Spleen (tissue), 11 donors: ENCODE data around the gene BACH2. TPM values are rescaled to one million over a fixed set of nuclear protein-coding genes. Genes with fewer than 3 reads are reported as not detected.
A peak's percentile ranks its signal among the peaks of the same experiment; 100 is the strongest.

ENCODE experiments used
- DNase-seq: peaks from one replicate; pipeline ENCODE4 v3.0.0-alpha.2; 2020
- H3K27ac ChIP-seq, 8 donors: fragments of 200-600 bp; sonication (generic) in 7 of 8; 1 replicate in 4 of 8; 2 replicates in 4 of 8; pipeline versions ENCODE4 v1.5.0 to v1.8.0; 2016 to 2021; ENCODE audit warnings: inconsistent platforms in 4 of 8, mild to moderate bottlenecking in 4 of 8, moderate library complexity in 1 of 8
- H3K27me3 ChIP-seq, 7 donors: fragments of 200-600 bp; sonication (generic) in 6 of 7; replicated peaks in 1 of 7; 1 replicate in 4 of 7; 2 replicates in 3 of 7; pipeline versions ENCODE4 v1.5.0 to v1.8.0; 2016 to 2021; ENCODE audit warnings: inconsistent platforms in 3 of 7, mild to moderate bottlenecking in 1 of 7
- H3K36me3 ChIP-seq, 6 donors: fragments of 200-600 bp; sonication (generic) in 5 of 6; 1 replicate in 4 of 6; 2 replicates in 2 of 6; pipeline versions ENCODE4 v1.5.0 to v1.8.0; 2016 to 2021; ENCODE audit warnings: inconsistent platforms in 2 of 6
- H3K4me1 ChIP-seq, 6 donors: fragments of 200-600 bp; sonication (generic) in 5 of 6; 1 replicate in 3 of 6; 2 replicates in 3 of 6; pipeline versions ENCODE4 v1.5.0 to v1.8.0; 2016 to 2021; ENCODE audit warnings: inconsistent platforms in 3 of 6
- H3K4me3 ChIP-seq, 8 donors: fragments of 200-600 bp; sonication (generic) in 7 of 8; 1 replicate in 4 of 8; 2 replicates in 4 of 8; pipeline versions ENCODE4 v1.5.0 to v1.8.0; 2016 to 2021; ENCODE audit warnings: inconsistent platforms in 4 of 8, mild to moderate bottlenecking in 4 of 8, moderate library complexity in 2 of 8
- H3K9me3 ChIP-seq, 8 donors: fragments of 200-600 bp; sonication (generic) in 7 of 8; 1 replicate in 4 of 8; 2 replicates in 4 of 8; pipeline versions ENCODE4 v1.5.0 to v1.8.0; 2016 to 2021; ENCODE audit warnings: inconsistent platforms in 4 of 8
- CTCF ChIP-seq, 11 experiments: fragments of 200-600 bp in 7 of 11; fragments of 450-650 bp in 4 of 11; sonication (generic) in 4 of 11; IDR thresholded peaks in 8 of 11; conservative IDR thresholded peaks in 3 of 11; 1 replicate in 7 of 11; 2 replicates in 4 of 11; pipeline versions ENCODE4 v1.4.0 to v1.8.0; 2016 to 2021; ENCODE audit warnings: antibody characterized with exemption in 11 of 11, inconsistent platforms in 4 of 11, mild to moderate bottlenecking in 1 of 11
- POLR2A ChIP-seq, 3 donors: fragments of 450-650 bp; IDR thresholded peaks; one replicate each; pipeline ENCODE4 v1.5.1; 2017; ENCODE audit warnings: antibody characterized with exemption in 3 of 3, mild to moderate bottlenecking in 1 of 3
- POLR2AphosphoS5 ChIP-seq, 3 donors: sonication (generic); formaldehyde crosslinking; IDR thresholded peaks; one replicate each; pipeline ENCODE4 v1.5.1; 2017; ENCODE audit warnings: antibody characterized with exemption in 3 of 3
- WGBS, 5 donors: extraction: QIAGEN DNeasy Blood & Tissue Kit in 3 of 5; methylation state at CpG; one replicate each; pipeline versions ENCODE4 v1.1.5 to v1.1.7; 2013 to 2018; 5-methylcytosine and 5-hydroxymethylcytosine counted together
- intact Hi-C: fragments of 100-400 bp; cut with DNase I; formaldehyde crosslinking; loops from one replicate; pipeline ENCODE4 v1.15.0; 2023; ENCODE audit warnings: low total_unique reads
- polyA plus RNA-seq, 3 donors: library from polyadenylated mRNA; stranded (reverse); fragments of 200-250 nt; gene quantifications; one replicate each; pipeline ENCODE4 v1.2.1, GENCODE V29; 2013
- total RNA-seq, 7 donors: library from RNA; depleted of rRNA in 3 of 7; stranded (reverse); fragments of >200 nt in 3 of 7; fragmentation: NEBNext Ultra II Directional in 4 of 7; extraction: Animal tissue kit (Norgen Biotek cat#: 25700) in 4 of 7; gene quantifications; one replicate each; pipeline versions ENCODE4 v1.1.0 to v1.2.1, GENCODE V29; 2016 to 2021
- donor health status: healthy with polysubstance abuse.
- donor health status: DM: no; HTN: no; CAD: no; lungs with moderate emphysema.
- donor health status: DM: no; HTN: no; CAD: no.
- donor health status: Bipolar disorder and iron deficiency.
- donor health status: healthy.
- donor health status: DM: no; HTN: no; CAD: no.
- donor health status: DM: yes; HTN: yes; CAD: no.

Gene BACH2
- total and polyA plus RNA-seq, 10 donors = 3.0 to 53.8 (median 32.3) TPM

- TF ChIP-seq POLR2AphosphoS5 (IDR thresholded peaks at IDR 0.05) (peak in 1 of 3 donors; percentile 61), POLR2A (IDR thresholded peaks at IDR 0.05) (no peak)
- no peaks in the 10 kb centered on the region for H3K9me3 ChIP-seq
- intact Hi-C loops = no loop called here
- no peak overlapping the region for H3K4me3 ChIP-seq
- H3K4me1 ChIP-seq = peaks cover 0 to 57% (median 28%) of the 10 kb centered on the region in 6 donors
- H3K27ac ChIP-seq = peak overlapping the region in 3 of 8 donors; percentile 19 to 34 (median 27)
- no peak for DNase-seq
- no peaks in the 10 kb centered on the region for H3K36me3 ChIP-seq
- WGBS, 5 donors = 58 to 68% (median 65%) methylated on average over 3 of the region's 3 CpGs
- no peaks in the 10 kb centered on the region for H3K27me3 ChIP-seq
Measured at GRCh38 chr6:90095788-90096187, 200.9 kb downstream of the BACH2 start.

- intact Hi-C loops = no loop called here
Measured at GRCh38 chr6:90095145-90095544, 201.5 kb downstream of the BACH2 start.

GRCh38 chr6:90093558-90094073 is 203.0 kb downstream of the BACH2 start:
- TF ChIP-seq POLR2AphosphoS5 (IDR thresholded peaks at IDR 0.05) = no peak
- no peak for TF ChIP-seq POLR2A (IDR thresholded peaks at IDR 0.05)
- no peak for TF ChIP-seq CTCF (IDR thresholded peaks at IDR 0.05 in 8 of 11, conservative IDR thresholded peaks at IDR 0.05 in 3 of 11)
- no peaks in the 10 kb centered on the region for H3K9me3 ChIP-seq
- H3K27ac ChIP-seq = no peak overlapping the region
- WGBS, 5 donors = 63 to 84% (median 75%) methylated on average over 3 of the region's 3 CpGs
- H3K27me3 ChIP-seq = no peaks in the 10 kb centered on the region
- no peak overlapping the region for H3K4me3 ChIP-seq
- peaks cover 0 to 38% (median 26%) of the 10 kb centered on the region in 6 donors for H3K4me1 ChIP-seq
- peaks cover 0 to 6% (median 0%) of the 10 kb centered on the region in 6 donors for H3K36me3 ChIP-seq
- no peak for DNase-seq
- intact Hi-C loops = no loop called here

More at GRCh38 chr6:90095145-90095544, 201.5 kb downstream of the BACH2 start:
- Histone ChIP-seq H3K4me1 (peaks cover 0 to 54% (median 28%) of the 10 kb centered on the region in 6 donors), H3K27me3 (no peaks in the 10 kb centered on the region), H3K4me3 (no peak overlapping the region), H3K36me3 (no peaks in the 10 kb centered on the region), H3K9me3 (no peaks in the 10 kb centered on the region), H3K27ac (peak overlapping the region in 2 of 8 donors; percentile 27 to 34)
- 64 to 83% (median 78%) methylated on average over 2 of the region's 2 CpGs for WGBS, 5 donors
- no peak for TF ChIP-seq CTCF (IDR thresholded peaks at IDR 0.05 in 8 of 11, conservative IDR thresholded peaks at IDR 0.05 in 3 of 11)
- no peak for TF ChIP-seq POLR2A (IDR thresholded peaks at IDR 0.05)
- TF ChIP-seq POLR2AphosphoS5 (IDR thresholded peaks at IDR 0.05) = no peak
- DNase-seq = no peak

GRCh38 chr6:90090866-90091265 is 205.8 kb downstream of the BACH2 start:
- Histone ChIP-seq H3K9me3 (no peaks in the 10 kb centered on the region), H3K27ac (no peak overlapping the region), H3K27me3 (no peaks in the 10 kb centered on the region), H3K4me1 (peaks cover 0 to 23% (median 2%) of the 10 kb centered on the region in 6 donors), H3K36me3 (peaks cover 0 to 24% (median 0%) of the 10 kb centered on the region in 6 donors), H3K4me3 (no peak overlapping the region)
- 91 to 93% (median 92%) methylated on average over 2 of the region's 2 CpGs for WGBS, 5 donors
- TF ChIP-seq POLR2A (IDR thresholded peaks at IDR 0.05) (no peak), CTCF (IDR thresholded peaks at IDR 0.05 in 8 of 11, conservative IDR thresholded peaks at IDR 0.05 in 3 of 11) (no peak), POLR2AphosphoS5 (IDR thresholded peaks at IDR 0.05) (no peak)
- intact Hi-C loops = no loop called here
- no peak for DNase-seq
